ENCODE measurements around the gene KCNH4. TPM values are rescaled to one million over a fixed set of nuclear protein-coding genes. Genes with fewer than 3 reads are reported as not detected.

Gene KCNH4
- total and polyA plus RNA-seq, 2 of the 13 experiments (the other 11 are each of a cell fraction or from before 2014, with no cell fraction given) = 0.01 to 0.09 TPM

- TF ChIP-seq, protein P1, sequence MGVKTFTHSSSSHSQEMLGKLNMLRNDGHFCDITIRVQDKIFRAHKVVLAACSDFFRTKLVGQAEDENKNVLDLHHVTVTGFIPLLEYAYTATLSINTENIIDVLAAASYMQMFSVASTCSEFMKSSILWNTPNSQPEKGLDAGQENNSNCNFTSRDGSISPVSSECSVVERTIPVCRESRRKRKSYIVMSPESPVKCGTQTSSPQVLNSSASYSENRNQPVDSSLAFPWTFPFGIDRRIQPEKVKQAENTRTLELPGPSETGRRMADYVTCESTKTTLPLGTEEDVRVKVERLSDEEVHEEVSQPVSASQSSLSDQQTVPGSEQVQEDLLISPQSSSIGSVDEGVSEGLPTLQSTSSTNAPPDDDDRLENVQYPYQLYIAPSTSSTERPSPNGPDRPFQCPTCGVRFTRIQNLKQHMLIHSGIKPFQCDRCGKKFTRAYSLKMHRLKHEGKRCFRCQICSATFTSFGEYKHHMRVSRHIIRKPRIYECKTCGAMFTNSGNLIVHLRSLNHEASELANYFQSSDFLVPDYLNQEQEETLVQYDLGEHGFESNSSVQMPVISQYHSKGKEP (CRISPR knock-in tag; IDR thresholded peaks at IDR 0.05) = peak; percentile 97
- 0 out of 2 replicates have a peak, but pooled peaks have one; percentile 53 for TF ChIP-seq SMYD3 (CRISPR knock-in tag; IDR thresholded peaks at IDR 0.05)
- TF ChIP-seq TP53 (CRISPR knock-in tag; conservative IDR thresholded peaks at IDR 0.05) = peak; percentile 79; the same call in 1 of the 2 replicates
- peak; percentile 60; the same call in 1 of the 2 replicates for TF ChIP-seq MYC (CRISPR knock-in tag; IDR thresholded peaks at IDR 0.05; ENCODE audit: borderline replicate concordance)
- peak; percentile 68; the same call in 1 of the 2 replicates for TF ChIP-seq ZNF816 (CRISPR knock-in tag; IDR thresholded peaks at IDR 0.05; ENCODE audit: borderline replicate concordance)
- TF ChIP-seq ZKSCAN1 (IDR thresholded peaks at IDR 0.05; ENCODE audit: low read length) = no peak
- TF ChIP-seq ZNF207 (IDR thresholded peaks at IDR 0.05; ENCODE audit: borderline replicate concordance) = no peak
- TF ChIP-seq NR3C1 (CRISPR knock-in tag; IDR thresholded peaks at IDR 0.05) = no peak
- peak; percentile 97 for TF ChIP-seq ZBTB25 (CRISPR knock-in tag; IDR thresholded peaks at IDR 0.05)
- TF ChIP-seq, protein P2, sequence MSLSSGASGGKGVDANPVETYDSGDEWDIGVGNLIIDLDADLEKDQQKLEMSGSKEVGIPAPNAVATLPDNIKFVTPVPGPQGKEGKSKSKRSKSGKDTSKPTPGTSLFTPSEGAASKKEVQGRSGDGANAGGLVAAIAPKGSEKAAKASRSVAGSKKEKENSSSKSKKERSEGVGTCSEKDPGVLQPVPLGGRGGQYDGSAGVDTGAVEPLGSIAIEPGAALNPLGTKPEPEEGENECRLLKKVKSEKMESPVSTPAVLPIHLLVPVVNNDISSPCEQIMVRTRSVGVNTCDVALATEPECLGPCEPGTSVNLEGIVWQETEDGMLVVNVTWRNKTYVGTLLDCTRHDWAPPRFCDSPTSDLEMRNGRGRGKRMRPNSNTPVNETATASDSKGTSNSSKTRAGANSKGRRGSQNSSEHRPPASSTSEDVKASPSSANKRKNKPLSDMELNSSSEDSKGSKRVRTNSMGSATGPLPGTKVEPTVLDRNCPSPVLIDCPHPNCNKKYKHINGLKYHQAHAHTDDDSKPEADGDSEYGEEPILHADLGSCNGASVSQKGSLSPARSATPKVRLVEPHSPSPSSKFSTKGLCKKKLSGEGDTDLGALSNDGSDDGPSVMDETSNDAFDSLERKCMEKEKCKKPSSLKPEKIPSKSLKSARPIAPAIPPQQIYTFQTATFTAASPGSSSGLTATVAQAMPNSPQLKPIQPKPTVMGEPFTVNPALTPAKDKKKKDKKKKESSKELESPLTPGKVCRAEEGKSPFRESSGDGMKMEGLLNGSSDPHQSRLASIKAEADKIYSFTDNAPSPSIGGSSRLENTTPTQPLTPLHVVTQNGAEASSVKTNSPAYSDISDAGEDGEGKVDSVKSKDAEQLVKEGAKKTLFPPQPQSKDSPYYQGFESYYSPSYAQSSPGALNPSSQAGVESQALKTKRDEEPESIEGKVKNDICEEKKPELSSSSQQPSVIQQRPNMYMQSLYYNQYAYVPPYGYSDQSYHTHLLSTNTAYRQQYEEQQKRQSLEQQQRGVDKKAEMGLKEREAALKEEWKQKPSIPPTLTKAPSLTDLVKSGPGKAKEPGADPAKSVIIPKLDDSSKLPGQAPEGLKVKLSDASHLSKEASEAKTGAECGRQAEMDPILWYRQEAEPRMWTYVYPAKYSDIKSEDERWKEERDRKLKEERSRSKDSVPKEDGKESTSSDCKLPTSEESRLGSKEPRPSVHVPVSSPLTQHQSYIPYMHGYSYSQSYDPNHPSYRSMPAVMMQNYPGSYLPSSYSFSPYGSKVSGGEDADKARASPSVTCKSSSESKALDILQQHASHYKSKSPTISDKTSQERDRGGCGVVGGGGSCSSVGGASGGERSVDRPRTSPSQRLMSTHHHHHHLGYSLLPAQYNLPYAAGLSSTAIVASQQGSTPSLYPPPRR (CRISPR knock-in tag; IDR thresholded peaks at IDR 0.05; ENCODE audit: borderline replicate concordance) = 0 out of 2 replicates have a peak, but pooled peaks have one; percentile 23
- TF ChIP-seq RARG (CRISPR knock-in tag; IDR thresholded peaks at IDR 0.05; ENCODE audit: low read depth) = no peak
- TF ChIP-seq ZMAT3 (CRISPR knock-in tag; conservative IDR thresholded peaks at IDR 0.05) = peak; percentile 93
- TF ChIP-seq FOXA3 (CRISPR knock-in tag; IDR thresholded peaks at IDR 0.05) = peak; percentile 51; the same call in 1 of the 2 replicates
- TF ChIP-seq ZNF431 (CRISPR knock-in tag; IDR thresholded peaks at IDR 0.05; ENCODE audit: borderline replicate concordance, low read depth) = no peak
- no peak for TF ChIP-seq KAT2B (IDR thresholded peaks at IDR 0.05; ENCODE audit: borderline replicate concordance, low read depth, low read length)
- TF ChIP-seq HNRNPL (IDR thresholded peaks at IDR 0.05; ENCODE audit: low read depth, low read length) = no peak
- no peak for TF ChIP-seq ZNF572 (CRISPR knock-in tag; IDR thresholded peaks at IDR 0.05)
- no peak for TF ChIP-seq ZFP62 (CRISPR knock-in tag; IDR thresholded peaks at IDR 0.05)
- TF ChIP-seq SRSF1 (optimal IDR thresholded peaks at IDR 0.05; ENCODE audit: low read depth, low read length) = no peak
These were observed 981 bp downstream of the KCNH4 start (continued) for GRCh38 chr17:42179911-42180410.

Data from HepG2 (cell line).